Smooth muscle cell (in vitro differentiated cells): Measurements from ENCODE around the gene CNTN3. TPM values are rescaled to one million over a fixed set of nuclear protein-coding genes. Genes with fewer than 3 reads are reported as not detected.

Experiments used
- DNase-seq: peaks from one replicate; lab custom pipeline; 2025; ENCODE audit not compliant: unreplicated experiment; lab: John Stamatoyannopoulos, UW
- H2AFZ ChIP-seq: fragments of 200-600 bp; sonication (generic); 2 replicates; pipeline ENCODE4 v1.6.0; 2016; ENCODE audit warnings: antibody characterized with exemption, low read depth, mild to moderate bottlenecking
- H3F3A ChIP-seq: fragments of 200-600 bp; sonication (generic); 2 replicates; pipeline ENCODE4 v1.6.0; 2017; ENCODE audit warnings: antibody characterized with exemption, low read depth
- H3K27ac ChIP-seq: fragments of 200-600 bp; sonication (generic); 2 replicates; pipeline ENCODE4 v1.5.1; 2016; ENCODE audit warnings: low read depth, mild to moderate bottlenecking
- H3K27me3 ChIP-seq: fragments of 200-600 bp; sonication (generic); 2 replicates; pipeline ENCODE4 v1.6.1; 2016; ENCODE audit warnings: low read depth, mild to moderate bottlenecking
- H3K36me3 ChIP-seq: fragments of 200-600 bp; sonication (generic); 2 replicates; pipeline ENCODE4 v1.5.1; 2016; ENCODE audit warnings: low read depth
- H3K4me1 ChIP-seq: fragments of 200-600 bp; sonication (generic); 2 replicates; pipeline ENCODE4 v1.5.1; 2016; ENCODE audit warnings: low read depth
- H3K4me2 ChIP-seq: fragments of 200-600 bp; sonication (generic); 2 replicates; pipeline ENCODE4 v1.6.0; 2016; ENCODE audit warnings: mild to moderate bottlenecking
- H3K4me3 ChIP-seq: fragments of 200-600 bp; sonication (generic); 2 replicates; pipeline ENCODE4 v1.5.1; 2016; ENCODE audit warnings: mild to moderate bottlenecking
- H3K79me2 ChIP-seq: fragments of 200-600 bp; sonication (generic); 2 replicates; pipeline ENCODE4 v1.6.0; 2016; ENCODE audit warnings: low read depth, mild to moderate bottlenecking
- H3K9ac ChIP-seq: fragments of 200-600 bp; sonication (generic); 2 replicates; pipeline ENCODE4 v1.6.0; 2016; ENCODE audit warnings: low read depth
- H3K9me3 ChIP-seq: fragments of 200-600 bp; sonication (generic); replicated peaks from 2 replicates; pipeline ENCODE4 v1.5.1; 2016; ENCODE audit warnings: low read depth
- H4K20me1 ChIP-seq: fragments of 200-600 bp; sonication (generic); 2 replicates; pipeline ENCODE4 v1.6.0; 2016; ENCODE audit warnings: low read depth
- CTCF ChIP-seq: fragments of 200-600 bp; sonication (generic); IDR thresholded peaks from 2 replicates; pipeline ENCODE4 v1.5.1; 2017; ENCODE audit warnings: borderline replicate concordance, mild to moderate bottlenecking, antibody characterized with exemption; ENCODE audit not compliant: insufficient read depth, poor library complexity, severe bottlenecking
- WGBS: methylation state at CpG from one replicate; pipeline ENCODE4 v1.1.7; 2016; ENCODE audit warnings: low lambda C conversion rate; 5-methylcytosine and 5-hydroxymethylcytosine counted together
- polyA plus RNA-seq: library from polyadenylated mRNA; unstranded; fragments of >200 nt; fragmentation: Nextera tagmentation; extraction: Ambion mirVana; gene quantifications from 2 replicates; pipeline ENCODE4 v1.2.1, GENCODE V29; 2016
- total RNA-seq: library from RNA; depleted of rRNA; stranded (reverse); fragments of >200 nt; gene quantifications from 2 replicates; pipeline ENCODE4 v1.2.3, GENCODE V29; 2014

CNTN3 gene
- total and polyA plus RNA-seq, 2 experiments from 2014 or later, result not detected

DNA sequence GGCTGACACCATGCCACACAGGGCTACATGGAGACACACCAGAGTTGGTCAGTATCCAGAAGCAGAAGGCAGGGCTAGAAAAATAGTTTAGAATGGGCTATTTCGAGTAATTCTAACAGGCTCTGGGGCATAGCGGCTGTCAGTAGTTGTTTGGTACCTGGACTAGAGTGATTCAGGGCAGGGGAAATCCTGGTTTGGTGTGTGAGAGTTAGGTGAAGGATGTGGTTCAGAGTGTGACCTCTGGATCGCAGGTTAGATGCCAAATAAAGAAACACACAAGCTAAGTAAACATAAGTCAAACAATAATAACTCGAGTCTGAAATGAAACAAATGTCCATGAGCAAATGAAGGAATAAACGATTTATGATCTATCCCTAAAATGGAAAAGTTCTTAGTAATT, 31.5 kb downstream of the CNTN3 start:
- Histone ChIP-seq H3K27ac (no peak overlapping the region), H3K36me3 (no peaks in the 10 kb centered on the region), H3K9me3 (no peaks in the 10 kb centered on the region), H3K4me2 (no peak overlapping the region), H3K79me2 (no peaks in the 10 kb centered on the region), H3K27me3 (no peaks in the 10 kb centered on the region), H2AFZ (no peak overlapping the region), H3K4me3 (no peak overlapping the region), H4K20me1 (no peaks in the 10 kb centered on the region), H3K9ac (no peak overlapping the region), H3F3A (no peaks in the 10 kb centered on the region), H3K4me1 (no peaks in the 10 kb centered on the region)
- 84% methylated on average over 5 of the region's 5 CpGs for WGBS
- no peak for TF ChIP-seq CTCF
- DNase-seq, result no peak

DNA sequence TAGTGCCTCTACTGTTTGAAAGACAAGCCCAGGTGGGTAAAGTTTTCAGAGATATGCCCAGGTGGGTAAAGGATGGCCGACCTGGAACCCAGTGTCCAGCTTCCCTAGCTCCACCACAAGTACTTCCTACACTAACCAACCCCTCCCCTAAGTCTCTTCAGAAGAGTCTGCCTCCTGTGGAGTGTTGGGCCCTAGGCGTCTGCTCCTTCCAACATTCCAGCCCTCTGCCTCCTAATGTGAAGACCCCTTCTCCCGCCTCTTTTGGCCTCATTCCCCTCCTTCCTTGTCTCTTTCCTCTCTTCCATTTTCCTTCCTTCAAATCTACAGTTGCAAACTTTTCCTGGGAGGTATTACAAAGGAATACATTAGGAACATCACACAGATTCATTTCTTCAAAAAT, 38.6 kb downstream of the CNTN3 start:
- H3K9me3 ChIP-seq, result no peaks in the 10 kb centered on the region
- no peaks in the 10 kb centered on the region for H3K27me3 ChIP-seq
- no peak overlapping the region for H3K4me2 ChIP-seq
- H3K4me3 ChIP-seq, result no peak overlapping the region
- 71% methylated on average over 3 of the region's 3 CpGs for WGBS
- no peaks in the 10 kb centered on the region for H3K36me3 ChIP-seq
- H3K9ac ChIP-seq, result no peak overlapping the region
- no peak for TF ChIP-seq CTCF
- H3K4me1 ChIP-seq, result no peaks in the 10 kb centered on the region
- H2AFZ ChIP-seq, result no peak overlapping the region
- H3K79me2 ChIP-seq, result no peaks in the 10 kb centered on the region
- DNase-seq, result no peak
- no peaks in the 10 kb centered on the region for H4K20me1 ChIP-seq
- H3K27ac ChIP-seq, result no peak overlapping the region
- no peaks in the 10 kb centered on the region for H3F3A ChIP-seq

DNA sequence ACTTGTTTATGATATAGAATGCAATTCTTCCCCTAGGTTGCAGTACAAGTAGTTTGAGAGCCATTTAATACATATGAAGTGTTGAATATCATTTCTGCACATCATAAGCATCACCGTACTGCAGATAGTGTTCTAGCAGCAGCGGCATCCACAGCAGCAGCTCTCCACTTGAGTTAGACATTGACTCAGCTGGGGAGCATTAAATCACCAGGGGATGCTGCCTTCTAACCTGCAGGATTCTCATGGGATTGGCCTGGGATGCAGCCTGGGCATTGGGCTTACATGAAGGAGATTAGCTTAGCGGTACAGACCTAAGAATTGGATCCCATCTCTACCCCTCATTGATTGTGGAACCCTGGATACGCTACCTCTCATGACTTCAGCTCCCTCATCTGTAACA, 43.3 kb downstream of the CNTN3 start:
- Histone ChIP-seq H4K20me1 (no peaks in the 10 kb centered on the region), H3F3A (no peaks in the 10 kb centered on the region), H3K4me1 (no peaks in the 10 kb centered on the region), H3K79me2 (no peaks in the 10 kb centered on the region), H3K27ac (no peak overlapping the region), H3K36me3 (no peaks in the 10 kb centered on the region), H3K4me3 (no peak overlapping the region), H2AFZ (no peak overlapping the region), H3K4me2 (no peak overlapping the region), H3K9me3 (no peaks in the 10 kb centered on the region), H3K27me3 (no peaks in the 10 kb centered on the region), H3K9ac (no peak overlapping the region)
- no peak for DNase-seq
- 90% methylated on average over 4 of the region's 4 CpGs for WGBS
- no peak for TF ChIP-seq CTCF
